ENCODE results near the gene ZNF469.
"Not testable (repeated sequence)": the region's sequence is repeated elsewhere in the genome, so short reads cannot be mapped to it uniquely, and the experiment has no call there.

ZNF469 gene

GRCh38 chr16:88393034-88393433 lies 10.3 kb downstream of the ZNF469 start:
- DNase-seq, result no peak

- no peak for DNase-seq
These were observed 10.8 kb downstream of the ZNF469 start for GRCh38 chr16:88393571-88393970.

- no peak for DNase-seq
These were observed 11.7 kb downstream of the ZNF469 start for GRCh38 chr16:88394426-88394825.

GRCh38 chr16:88395669-88396584 lies 13.2 kb downstream of the ZNF469 start:
- no peak for DNase-seq

GRCh38 chr16:88398170-88398873 lies 15.6 kb downstream of the ZNF469 start:
- no peak for DNase-seq

- no peak for DNase-seq
These were observed 16.1 kb downstream of the ZNF469 start for GRCh38 chr16:88398874-88399178.

GRCh38 chr16:88400186-88400585 lies 17.4 kb downstream of the ZNF469 start:
- no peak for DNase-seq

GRCh38 chr16:88401604-88402246 lies 19.0 kb downstream of the ZNF469 start:
- no peak for DNase-seq

- DNase-seq, result no peak
These were observed 19.9 kb downstream of the ZNF469 start for GRCh38 chr16:88402551-88403240.

GRCh38 chr16:88403794-88404581 lies 21.2 kb downstream of the ZNF469 start:
- DNase-seq, result no peak

- DNase-seq, result no peak
These were observed 22.0 kb downstream of the ZNF469 start for GRCh38 chr16:88404769-88405168.

GRCh38 chr16:88405216-88406060 lies 22.7 kb downstream of the ZNF469 start:
- no peak for DNase-seq

GRCh38 chr16:88406096-88407041 lies 23.6 kb downstream of the ZNF469 start:
- DNase-seq, result no peak

- no peak for DNase-seq
These were observed 24.3 kb downstream of the ZNF469 start for GRCh38 chr16:88407042-88407420.

- DNase-seq, result no peak
These were observed 25.0 kb downstream of the ZNF469 start for GRCh38 chr16:88407807-88408206.

- DNase-seq, result no peak
These were observed 25.9 kb downstream of the ZNF469 start for GRCh38 chr16:88408561-88409142.

- DNase-seq, result no peak
These were observed 26.7 kb downstream of the ZNF469 start for GRCh38 chr16:88409296-88410065.

GRCh38 chr16:88410297-88410968 lies 27.7 kb downstream of the ZNF469 start:
- not testable (repeated sequence) for DNase-seq

Data from SW 1271 (cell line).